ENCODE results near the gene GDF7.

GDF7 gene

DNA sequence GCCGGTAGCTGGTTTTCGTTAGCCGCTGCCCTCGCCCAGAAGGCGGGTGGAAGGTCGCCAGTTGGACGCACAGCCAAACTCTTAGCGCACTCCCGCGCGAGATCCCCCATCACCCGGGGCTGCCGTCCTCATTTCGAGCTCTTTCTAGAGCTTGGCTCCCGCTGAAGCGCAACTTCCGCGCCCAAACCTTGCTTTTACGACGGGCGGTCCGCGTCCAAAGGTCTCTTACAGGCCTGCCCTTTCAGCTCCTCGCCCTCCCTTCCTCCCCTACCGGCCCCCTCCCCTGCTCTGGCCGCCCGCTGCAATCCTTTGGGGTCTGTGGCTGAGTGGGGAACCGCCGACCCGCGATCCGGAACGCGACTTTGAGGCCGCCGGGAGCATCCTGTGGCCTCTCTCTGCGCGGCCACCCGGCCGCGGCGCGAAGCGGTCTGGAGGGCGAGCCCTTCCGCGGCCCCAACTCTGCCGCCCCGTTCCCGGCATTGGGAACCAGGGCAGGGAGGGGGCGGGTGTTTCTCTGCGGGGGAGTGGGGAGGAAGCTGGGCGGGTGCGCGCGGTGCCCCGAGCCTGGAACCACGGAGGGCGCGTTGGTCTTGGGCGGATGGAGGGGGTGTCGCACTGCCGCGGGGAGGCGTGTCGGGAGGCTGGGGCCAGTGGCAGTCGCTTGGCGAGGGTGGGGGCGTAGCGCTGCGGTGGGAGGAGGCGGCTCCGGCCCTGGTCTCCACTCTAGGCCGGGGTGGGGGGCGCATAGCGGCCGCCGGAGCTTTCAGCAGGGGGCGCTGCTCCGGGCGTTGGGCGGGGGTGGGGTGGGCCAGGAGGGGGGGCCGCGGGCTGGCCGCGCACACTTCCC lies at the start of gene GDF7:
TSS of gene GDF7 (plus strand) at position 841 of the 847 bp plus-strand sequence. CDS start 96 bp downstream, outside the sequence.
- DNase-seq (ENCODE audit: low read depth in 2 of 2), result no peak

GRCh38 chr2:20617892-20618467 lies 49.0 kb upstream of the GDF7 start:
- no peak for DNase-seq (ENCODE audit: low read depth in 2 of 2)

GRCh38 chr2:20618468-20618885 lies 48.5 kb upstream of the GDF7 start:
- no peak for DNase-seq (ENCODE audit: low read depth in 2 of 2)

- no peak for DNase-seq (ENCODE audit: low read depth in 2 of 2)
Observed at GRCh38 chr2:20618886-20619521, 47.9 kb upstream of the GDF7 start.

GRCh38 chr2:20619624-20620024 lies 47.3 kb upstream of the GDF7 start:
- DNase-seq (ENCODE audit: low read depth in 2 of 2), result no peak

DNA sequence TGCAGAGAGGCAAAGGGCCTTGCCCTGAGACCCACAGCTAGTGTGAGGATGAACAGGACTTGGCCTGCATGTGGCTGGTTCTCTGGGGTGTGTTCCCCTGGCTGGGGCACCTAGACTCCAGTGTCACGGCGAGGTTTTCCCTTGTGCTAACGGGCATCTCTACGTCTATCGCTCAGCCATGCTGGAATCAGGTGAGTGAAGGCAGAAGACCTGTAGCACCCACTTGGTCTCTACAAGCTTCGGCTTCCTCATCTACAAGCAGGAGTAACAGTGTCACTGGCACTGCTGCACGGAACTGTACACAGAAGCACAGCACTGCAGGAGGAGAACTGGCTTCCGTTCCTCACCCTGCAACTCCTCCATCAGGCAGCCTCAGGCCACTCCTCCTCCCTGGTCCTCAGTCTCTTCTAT lies 46.7 kb upstream of the GDF7 start:
- no peak for DNase-seq (ENCODE audit: low read depth in 2 of 2)

DNA sequence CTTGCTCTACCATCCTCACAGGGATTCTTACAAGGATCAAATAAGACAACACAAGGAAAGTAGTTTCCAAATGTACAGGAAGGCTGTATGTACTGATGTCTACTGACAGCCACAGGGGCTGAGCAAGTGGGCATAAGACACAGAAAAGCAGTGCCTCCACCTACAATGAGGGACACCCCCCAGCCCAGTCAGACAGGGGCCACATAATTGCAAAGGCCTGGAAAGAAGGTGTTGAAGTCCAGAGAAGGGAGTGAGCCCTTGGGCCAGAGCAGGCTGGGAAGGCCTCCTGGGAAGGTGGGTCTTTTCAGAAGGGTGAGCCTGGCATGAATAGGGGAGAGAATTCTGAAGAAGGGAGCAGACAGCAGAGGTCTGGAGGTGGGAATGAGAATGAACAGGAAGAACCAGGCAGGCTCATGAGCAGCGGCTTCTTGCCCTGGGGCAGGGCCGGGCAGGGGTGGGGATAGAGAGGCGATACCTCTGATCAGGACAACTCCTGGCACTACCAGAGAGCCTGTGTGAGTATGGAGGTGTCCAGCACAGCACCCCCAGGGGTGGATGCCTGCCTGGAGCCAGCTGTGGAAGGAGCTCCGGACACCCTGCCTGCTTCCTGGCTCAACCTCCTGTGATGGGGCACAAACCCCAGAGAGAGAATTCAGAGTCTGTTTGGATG lies 46.1 kb upstream of the GDF7 start:
- DNase-seq (ENCODE audit: low read depth in 2 of 2), result no peak

DNA sequence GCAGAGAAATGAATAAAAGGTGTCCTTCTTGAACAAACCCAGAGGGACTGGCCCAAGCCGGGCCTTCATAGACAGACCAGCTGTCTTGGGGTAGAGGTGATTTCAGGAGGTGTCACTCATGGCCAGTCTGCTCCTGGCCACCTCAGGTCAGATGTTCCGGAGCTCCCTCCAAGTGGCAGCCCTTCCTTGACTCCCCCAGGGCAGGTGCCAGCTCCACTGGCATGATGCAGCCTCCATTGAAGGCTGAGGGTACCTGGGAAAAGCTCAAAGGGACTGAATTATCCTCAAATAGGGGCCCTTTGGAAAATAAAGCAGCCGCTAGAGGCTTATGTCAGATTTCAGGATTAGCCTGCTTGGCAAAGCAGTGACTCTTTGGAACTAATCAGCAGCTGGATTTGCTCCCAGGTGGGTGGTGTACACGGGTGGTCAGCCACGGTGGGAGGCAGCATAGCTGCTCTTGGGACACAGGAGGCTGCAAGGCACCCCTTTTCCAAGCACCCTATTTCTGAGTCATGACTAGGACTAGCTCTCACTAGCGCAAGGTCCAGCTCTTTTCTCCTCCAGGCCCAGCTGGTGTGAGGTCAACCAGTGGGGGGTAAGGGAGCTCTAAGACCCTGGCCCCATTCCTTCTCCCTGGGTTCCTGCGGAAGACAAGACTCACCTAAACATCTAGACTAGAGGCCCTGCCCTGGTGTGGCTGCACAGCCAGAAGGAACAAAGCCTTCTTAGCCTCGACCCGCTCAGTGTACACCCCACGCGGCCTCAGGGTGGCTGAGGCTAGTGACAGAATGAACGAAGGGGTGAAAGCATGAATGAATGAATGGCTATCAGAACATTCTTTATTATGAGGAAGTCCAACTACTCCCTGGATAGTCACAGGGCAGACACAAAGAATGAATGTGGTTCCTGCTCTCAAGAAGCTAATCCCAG lies 45.3 kb upstream of the GDF7 start:
- no peak for DNase-seq (ENCODE audit: low read depth in 2 of 2)

- no peak for DNase-seq (ENCODE audit: low read depth in 2 of 2)
Observed at GRCh38 chr2:20622296-20622686, 44.7 kb upstream of the GDF7 start.

DNA sequence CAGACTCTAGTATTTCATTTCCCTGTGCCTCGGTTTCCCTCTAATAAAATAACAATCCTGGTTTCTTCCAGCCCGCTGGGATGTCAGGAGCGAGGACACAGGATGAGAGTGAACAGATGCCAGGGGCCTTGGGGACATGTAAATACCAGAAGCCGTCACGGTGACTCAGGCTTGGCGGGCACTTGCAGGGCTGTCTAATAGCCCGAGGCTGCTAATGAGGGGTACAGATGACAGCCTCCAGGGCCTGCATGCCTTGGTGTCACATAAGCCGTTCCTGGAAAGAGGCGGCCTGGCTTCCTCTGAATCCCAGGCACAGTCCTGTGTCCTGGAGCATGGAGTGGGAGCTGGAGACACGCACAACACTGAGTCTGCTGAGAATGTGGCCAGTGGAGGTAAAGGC lies 44.2 kb upstream of the GDF7 start:
- DNase-seq (ENCODE audit: low read depth in 2 of 2), result no peak

- no peak for DNase-seq (ENCODE audit: low read depth in 2 of 2)
Observed at GRCh38 chr2:20623241-20623640, 43.7 kb upstream of the GDF7 start.

GRCh38 chr2:20623741-20624155 lies 43.2 kb upstream of the GDF7 start:
- no peak for DNase-seq (ENCODE audit: low read depth in 2 of 2)

DNA sequence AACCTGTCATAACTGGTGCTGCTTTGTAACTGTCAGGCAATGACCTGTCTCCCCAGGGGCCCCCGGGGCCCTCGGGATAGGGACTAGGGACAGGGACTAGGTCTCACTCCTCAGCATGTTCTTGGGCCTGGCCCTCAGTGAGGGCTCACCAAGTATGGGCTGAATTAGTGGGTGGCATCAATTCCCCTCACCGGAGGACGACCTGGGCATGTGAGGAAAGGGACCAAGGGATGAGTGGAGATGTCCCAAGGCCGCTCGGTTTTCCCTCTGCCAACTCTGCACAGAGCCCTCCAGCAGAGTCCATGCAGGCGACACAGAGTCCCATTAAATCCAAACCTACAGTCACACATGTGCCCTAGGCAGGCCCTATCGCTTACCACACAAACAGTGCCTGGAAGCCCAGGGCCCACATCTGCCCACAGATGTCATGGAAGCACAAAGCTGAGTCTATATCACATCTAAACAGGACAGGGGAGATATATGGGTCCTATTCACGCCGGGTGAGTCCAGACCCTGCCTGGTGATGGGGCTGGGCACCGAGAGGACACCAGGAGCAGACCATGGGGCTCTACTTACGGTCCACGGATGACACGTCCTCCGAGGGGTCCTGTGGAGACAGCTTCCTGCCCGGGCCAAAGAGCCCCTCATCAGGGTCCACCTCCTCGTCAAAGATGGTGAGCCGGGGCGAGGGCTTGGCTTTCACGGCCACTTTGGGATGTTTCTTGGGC lies 42.6 kb upstream of the GDF7 start:
- DNase-seq (ENCODE audit: low read depth in 2 of 2), result no peak

GRCh38 chr2:20624884-20625485 lies 42.0 kb upstream of the GDF7 start:
- DNase-seq (ENCODE audit: low read depth in 2 of 2), result no peak

DNA sequence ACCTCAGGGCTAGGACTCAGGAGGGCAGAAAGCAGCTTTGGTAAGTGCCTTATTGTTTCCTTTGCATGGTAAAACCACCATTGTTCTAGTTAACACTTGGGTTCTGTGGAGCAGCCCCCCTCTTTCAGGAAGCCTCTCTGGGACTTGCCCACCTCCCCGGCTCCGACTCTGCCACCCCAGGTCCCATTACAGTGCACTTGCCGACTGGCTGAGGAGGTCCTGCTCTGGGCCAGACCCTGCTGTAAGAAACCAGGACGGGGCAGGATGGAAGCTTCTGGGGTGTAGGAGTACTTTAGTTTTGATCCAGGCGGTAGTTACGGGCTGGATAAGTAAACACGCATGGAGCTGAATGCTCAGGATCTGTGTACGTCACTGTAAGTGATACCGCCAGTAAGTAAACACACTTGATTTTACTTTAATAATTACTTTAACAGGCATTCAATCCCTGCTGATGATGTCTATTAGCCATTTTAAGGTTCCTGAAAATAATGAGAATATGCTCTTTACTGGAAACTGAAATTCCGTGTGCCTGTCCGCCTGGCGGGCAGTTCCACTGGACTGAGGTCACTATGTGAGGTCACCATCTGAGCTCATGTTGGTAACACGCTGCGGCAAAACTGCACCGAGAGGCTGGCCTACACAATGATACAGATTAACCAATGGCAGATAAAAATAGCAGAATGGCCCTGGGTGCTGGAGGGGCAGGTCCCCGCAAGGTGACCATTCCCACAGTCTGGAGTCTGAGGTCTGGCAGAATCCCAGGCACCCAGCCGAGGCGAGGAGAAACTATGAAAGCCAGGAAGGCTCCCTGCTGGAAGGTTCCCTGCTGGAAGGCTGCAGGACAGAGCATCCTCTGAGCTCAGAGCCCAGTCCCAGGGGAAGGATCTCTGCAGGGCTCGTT lies 41.2 kb upstream of the GDF7 start:
- DNase-seq (ENCODE audit: low read depth in 2 of 2), result no peak

DNA sequence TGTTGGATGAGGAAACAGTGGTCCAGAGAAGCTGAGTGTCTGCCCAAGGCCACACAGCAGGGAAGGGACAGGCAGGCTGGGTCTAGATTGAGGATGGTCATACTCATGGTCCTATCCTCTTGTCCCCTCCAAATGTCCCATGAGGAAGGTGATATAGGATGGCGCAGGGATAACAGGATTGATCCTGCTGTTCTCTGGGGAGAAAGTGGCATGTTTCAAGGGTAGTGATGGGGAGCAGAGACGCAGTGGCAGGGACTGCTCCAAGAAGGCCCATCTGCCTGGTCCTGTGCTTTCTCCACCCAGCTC lies 40.6 kb upstream of the GDF7 start:
- DNase-seq (ENCODE audit: low read depth in 2 of 2), result no peak

DNA sequence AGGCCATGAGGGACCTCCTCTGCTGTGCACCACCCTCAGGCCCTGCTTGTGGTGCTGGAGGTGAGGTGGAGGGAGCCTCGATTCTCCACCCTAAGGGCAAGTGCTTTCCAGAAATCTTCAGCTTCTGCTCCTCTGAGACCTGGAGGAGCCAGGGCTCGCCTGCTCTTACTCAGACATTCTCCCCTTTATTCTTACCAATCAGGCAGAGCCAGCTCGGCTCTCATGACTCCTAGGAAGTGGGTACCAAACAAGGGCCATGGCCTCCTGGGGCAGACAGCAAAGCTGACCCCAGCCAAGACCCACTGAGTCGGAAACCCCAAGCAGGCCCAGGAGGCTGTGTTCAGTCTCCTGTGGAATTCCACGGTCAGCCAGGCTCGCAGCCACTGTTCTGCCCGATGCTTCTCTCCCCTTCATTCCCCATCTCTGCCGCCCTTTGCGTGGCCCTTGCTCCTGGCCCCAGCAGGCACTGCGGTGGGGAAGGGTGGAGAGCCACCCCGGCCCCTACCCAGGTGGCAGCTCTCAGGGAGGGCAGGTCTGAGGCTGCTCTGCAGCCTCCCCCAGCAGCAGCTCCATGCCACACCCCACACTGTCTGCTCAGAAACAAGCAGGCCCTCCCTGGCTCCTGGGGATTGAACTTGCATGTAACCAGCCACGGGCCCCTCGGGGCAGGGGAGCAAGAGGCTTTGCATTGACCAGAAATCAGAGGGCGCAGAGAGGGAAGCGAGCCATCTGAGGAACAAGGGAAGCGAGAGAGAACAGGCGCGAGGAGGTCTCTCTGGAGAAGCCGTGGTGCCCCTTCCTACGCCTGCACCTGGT lies 40.0 kb upstream of the GDF7 start:
- DNase-seq (ENCODE audit: low read depth in 2 of 2), result no peak

DNA sequence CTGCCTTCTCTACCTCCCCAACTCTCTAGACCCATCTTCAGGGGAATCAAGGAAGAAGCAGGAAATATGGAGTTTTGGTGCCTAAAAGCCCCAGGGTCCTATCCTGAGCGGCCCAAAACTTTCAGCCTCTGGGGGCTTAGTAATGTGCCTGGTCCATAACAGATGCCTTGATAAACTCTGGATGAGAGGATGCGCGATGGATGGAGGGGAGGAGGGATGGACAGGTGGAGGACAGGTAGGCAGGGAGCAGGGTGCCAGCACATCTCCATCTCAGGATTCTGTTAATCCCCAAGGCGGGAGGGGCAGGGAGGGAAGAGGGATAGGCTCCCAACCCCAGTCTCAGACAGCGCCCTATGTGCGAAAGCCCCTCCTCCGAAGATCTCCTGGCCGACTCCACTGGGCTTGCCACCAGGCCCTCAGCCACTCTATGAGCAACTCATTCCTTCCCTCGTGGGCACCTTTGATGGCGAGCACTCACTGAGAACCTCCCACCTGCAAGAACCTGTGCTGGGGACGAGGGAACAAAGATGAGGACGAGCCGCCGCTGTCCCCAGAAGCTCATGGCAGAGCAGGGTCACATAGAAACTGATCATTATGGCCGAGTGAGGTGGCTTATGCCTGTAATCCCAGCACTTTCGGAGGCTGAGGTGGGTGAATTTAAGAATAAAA lies 39.1 kb upstream of the GDF7 start:
- no peak for DNase-seq (ENCODE audit: low read depth in 2 of 2)
